NCI-H748 (cell line): ENCODE results near the gene C16orf74.

Source experiments
- DNase-seq: peaks from one replicate; lab custom pipeline; 2025; ENCODE audit not compliant: unreplicated experiment; lab: John Stamatoyannopoulos, UW

C16orf74 gene

GRCh38 chr16:85720302-85720637, 30.6 kb downstream of the C16orf74 start:
- no peak for DNase-seq

DNA sequence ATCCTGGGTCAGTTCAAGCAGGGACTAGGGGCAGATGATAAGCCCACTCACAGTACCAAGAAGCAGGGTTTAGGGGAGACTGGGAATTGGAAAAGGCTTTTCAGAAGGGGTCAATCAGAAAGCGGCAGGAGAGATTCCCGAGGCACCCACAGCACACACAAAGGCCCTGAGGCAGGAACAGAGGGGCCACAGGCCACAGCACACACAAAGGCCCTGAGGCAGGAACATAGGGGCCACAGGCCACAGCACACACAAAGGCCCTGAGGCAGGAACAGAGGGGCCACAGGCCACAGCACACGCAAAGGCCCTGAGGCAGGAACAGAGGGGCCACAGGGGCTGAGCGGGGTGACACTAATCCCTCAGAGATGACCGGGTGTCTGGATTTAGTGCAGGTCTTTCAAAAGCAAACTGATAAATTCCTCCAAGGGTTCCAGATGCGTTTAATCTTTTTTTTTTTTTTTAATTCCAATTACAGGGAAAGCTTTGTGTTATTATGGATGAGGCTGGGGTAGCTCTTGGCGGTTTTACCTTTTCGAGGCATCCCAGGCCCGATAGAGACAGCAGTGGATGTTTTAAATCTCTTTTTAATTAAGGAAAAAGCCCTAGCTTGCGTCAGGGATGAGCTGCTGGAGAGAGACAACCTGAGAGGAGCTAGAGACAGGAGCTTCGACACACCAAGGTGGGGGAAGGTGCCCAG, 31.1 kb downstream of the C16orf74 start:
- DNase-seq: no peak

DNA sequence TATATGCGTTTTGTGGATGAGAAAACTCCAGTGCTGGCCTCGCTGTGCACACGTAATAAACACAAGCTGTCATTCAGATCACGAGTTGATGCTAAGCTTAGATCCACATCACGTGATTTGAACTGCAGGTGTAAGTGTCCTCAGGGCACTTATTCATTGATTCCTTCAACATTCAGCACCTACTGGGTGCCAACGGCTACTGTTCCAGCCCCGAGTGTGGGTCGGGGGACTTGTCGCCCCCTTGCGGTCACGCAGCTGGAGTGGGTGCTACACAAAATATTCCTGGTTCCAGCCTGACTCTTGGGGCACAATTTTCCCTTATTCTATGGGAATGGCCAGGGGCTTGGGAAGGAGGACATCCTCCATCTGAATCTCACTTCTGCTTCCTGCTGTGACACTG, 32.2 kb downstream of the C16orf74 start:
- DNase-seq: peak; percentile 32

DNA sequence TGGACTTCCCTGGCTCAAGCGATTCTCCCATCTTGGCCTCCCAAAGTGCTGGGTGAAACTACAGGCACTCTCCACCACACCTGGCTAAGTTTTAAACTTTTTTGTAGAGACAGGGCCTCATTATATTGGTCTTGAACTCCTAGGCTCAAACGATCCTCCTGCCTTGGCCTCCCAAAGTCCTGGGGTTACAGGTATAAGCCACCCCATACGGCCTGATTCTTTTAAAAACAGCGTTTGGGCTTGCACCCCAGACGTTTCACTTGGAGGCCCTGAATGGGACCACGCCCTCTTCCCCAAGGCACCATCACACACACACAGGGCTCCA, 32.8 kb downstream of the C16orf74 start:
- no peak for DNase-seq

- peak; percentile 78 for DNase-seq
Observed at GRCh38 chr16:85717393-85718152, 33.3 kb downstream of the C16orf74 start.

- DNase-seq: peak; percentile 24
Observed at GRCh38 chr16:85716680-85717038, 34.2 kb downstream of the C16orf74 start.

DNA sequence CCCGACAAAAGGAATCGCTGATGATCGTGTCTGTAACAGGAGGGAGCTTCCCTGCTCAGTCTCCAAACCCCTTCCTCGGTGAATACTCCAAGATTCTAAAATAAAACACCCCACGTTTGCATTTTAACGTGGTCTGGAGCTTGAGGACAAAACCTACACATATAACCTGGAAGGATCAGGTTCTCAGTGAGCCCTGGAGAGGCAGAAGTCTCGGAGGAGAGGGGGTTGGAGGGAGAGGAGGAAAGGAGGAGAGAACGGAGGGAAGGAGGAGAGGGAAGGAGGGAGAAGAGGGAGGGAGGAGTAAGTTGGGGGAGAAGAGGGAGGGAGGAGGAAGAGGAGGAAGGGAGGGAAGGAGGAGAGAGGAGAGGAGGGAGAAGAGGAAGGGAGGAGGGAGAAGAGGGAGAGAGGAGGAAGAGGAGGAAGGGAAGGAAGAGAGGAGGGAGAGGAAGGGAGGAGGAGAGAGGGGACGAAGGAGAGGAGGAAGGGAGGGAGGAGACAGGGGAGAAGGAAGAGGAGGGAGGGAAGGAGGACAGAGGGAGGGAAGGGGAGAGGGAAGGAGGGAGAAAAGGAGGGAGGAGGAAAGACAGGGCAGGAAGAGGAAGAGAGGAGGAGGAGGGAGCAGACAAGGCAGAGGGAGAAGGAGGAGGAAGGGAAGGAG, 34.7 kb downstream of the C16orf74 start:
- DNase-seq: no peak

DNA sequence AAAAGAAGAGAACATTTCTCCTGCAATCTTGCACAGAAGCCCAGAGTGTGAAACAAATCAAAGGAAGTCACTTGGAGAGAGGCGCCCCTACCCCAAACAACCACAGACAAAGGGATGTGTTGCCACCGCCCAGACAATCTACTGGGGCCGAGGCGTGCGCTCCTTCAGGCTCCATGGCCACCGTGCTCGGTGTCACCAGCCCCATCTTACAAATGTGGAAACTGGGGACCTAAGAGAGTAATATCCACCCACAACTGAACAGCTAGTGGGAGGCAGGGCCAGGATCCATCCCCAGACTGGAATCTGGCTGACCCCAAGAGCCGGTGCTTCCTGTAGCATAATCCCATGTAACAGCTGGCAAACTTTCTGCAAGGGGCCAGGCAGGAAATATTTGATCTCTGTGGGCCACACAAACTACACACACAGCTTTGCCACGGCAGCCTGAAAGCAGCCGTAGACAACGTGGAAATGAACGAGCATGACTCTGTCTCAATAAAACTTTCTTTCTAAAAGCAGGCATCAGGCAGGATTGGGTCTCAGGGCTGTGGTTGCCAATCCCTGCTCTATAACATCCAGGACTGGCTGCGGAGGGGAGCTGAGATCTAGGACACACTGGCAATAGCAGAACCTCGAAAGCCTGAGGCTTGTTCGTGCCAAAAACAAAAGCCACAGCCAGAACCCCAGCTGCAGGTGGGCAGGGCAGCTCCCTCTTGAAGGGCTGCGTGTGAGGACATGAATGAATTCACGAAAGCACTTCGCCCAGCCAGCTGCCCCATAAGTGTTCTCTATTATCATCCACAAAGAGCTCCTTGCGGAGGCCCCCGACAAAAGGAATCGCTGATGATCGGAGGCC, 35.5 kb downstream of the C16orf74 start:
- DNase-seq: peak; percentile 96

GRCh38 chr16:85712801-85713200, 38.1 kb downstream of the C16orf74 start:
- peak; percentile 35 for DNase-seq

- DNase-seq: no peak
Observed at GRCh38 chr16:85711982-85712587, 38.8 kb downstream of the C16orf74 start.

- DNase-seq: peak; percentile 26
Observed at GRCh38 chr16:85710732-85711131, 40.2 kb downstream of the C16orf74 start.

- DNase-seq: peak; percentile 81
Observed at GRCh38 chr16:85709766-85710585, 40.9 kb downstream of the C16orf74 start.

DNA sequence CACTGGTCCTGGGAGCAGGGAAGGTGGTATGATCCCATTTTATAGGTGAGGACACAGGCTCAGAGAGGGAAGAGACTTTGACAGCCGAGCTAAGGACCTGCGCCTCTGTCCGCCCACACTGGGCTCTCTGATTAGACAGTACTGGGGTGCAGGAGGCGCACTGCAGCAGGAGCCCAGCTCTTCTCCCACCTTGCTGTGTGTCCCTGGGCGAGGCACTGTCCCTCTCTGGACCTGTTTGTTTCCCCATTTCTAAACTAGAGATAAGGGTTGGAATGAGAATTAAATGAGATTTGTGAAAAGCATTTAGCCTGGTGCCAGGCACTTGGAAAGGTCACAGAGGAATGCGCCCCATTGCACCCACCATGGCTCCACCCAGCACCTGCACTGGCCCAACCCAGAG, 42.6 kb downstream of the C16orf74 start:
- DNase-seq: no peak

GRCh38 chr16:85707528-85708095, 43.3 kb downstream of the C16orf74 start:
- peak; percentile 66 for DNase-seq

DNA sequence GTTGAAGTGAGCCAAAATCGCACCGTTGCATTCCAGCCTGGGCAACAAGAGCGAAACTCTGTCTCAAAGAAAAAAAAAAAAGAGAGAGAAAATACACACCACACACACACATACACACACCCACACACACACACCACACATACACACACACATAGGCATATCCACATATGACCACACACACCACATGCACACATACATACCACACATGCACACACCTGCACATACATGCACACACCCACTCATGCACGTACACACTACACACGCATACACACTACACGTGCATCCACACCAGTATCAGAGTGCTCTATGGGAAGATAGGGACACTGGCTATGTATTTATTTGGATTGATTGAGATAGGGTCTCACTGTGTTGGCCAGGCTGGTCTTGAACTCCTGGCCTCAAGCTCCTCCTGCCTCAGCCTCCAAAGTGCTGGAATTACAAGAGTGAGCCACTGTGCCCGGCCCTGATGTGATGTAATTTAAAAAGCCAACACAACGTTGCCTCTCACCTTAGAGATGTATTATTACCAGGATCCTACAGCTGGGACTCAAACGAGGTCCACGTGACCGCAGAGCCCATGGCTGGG, 44.4 kb downstream of the C16orf74 start:
- no peak for DNase-seq

- DNase-seq: no peak
Observed at GRCh38 chr16:85704900-85705846, 45.7 kb downstream of the C16orf74 start.

GRCh38 chr16:85704011-85704410, 46.9 kb downstream of the C16orf74 start:
- DNase-seq: no peak

DNA sequence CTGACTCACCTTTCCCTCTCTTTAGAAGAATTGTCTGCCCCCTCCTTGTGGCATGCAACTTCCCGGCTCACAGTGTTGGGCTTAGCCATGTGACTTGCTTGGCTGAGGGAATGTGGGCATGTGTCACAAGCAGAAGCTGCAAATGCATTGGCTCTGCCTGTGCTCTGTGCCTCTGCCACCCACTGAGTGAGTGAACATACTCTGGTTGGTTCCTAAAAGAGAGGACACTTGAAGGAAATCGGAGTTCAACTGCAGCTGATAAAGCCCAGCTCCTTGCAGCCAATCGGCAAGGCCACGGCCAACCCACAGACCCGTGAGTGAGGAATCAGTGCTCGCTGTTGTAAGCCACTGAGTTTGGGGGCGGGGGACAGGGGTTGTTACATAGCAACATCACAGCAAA, 51.3 kb downstream of the C16orf74 start:
- no peak for DNase-seq
